GM18508 (cell line): ENCODE results near the gene SDHC.
"Not testable (repeated sequence)": the region's sequence is repeated elsewhere in the genome, so short reads cannot be mapped to it uniquely, and the experiment has no call there.

Experiments used
- ATAC-seq: cut with Tn5 transposase; IDR thresholded peaks from one replicate; pipeline ENCODE4 v1.9.1; 2021; ENCODE audit warnings: moderate number of reproducible peaks; ENCODE audit not compliant: insufficient read depth, unreplicated experiment

The SDHC gene

DNA sequence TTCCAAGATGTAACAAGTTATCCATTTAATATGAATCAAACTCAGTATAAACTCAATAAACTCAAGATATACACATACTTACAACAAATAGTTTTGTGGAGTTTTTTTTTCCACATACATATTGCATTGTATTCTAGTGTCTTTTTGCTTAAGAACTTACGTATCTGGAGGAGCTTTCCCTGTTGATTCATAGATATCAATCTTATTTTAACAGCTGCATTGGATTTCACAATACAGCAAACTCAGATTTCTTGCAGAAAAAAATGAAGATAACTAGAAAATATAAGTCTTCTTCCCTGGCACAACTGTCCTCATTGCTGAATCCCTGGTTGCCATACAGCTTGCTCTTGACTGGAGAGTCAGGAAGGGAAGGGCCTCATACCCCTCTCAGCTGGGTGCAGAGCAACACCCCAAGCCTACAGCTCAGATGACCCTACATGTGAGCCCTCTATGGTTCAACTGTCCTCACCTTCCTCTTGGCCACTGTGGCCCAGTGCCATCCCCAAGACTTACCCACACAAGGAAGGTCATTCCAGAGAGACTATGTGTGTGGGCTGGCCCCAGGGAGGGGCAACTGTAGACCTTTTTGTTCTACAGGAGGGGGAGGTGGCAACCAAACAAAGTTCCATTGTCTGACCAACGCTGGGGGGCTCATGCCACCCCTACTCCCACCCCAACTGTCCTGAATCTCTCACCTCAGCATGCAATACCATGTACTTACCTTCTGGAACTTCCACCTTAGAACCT, 6.1 kb upstream of the SDHC start:
- ATAC-seq: no peak

GRCh38 chr1:161309868-161310267, 4.3 kb upstream of the SDHC start, which contains the start of gene MPZ:
MPZ (minus strand) TSS chr1:161309968; CDS start chr1:161309905, 63 bp downstream.
- ATAC-seq: no peak

- no peak for ATAC-seq
These were observed 2.5 kb upstream of the SDHC start for GRCh38 chr1:161311595-161312181.

DNA sequence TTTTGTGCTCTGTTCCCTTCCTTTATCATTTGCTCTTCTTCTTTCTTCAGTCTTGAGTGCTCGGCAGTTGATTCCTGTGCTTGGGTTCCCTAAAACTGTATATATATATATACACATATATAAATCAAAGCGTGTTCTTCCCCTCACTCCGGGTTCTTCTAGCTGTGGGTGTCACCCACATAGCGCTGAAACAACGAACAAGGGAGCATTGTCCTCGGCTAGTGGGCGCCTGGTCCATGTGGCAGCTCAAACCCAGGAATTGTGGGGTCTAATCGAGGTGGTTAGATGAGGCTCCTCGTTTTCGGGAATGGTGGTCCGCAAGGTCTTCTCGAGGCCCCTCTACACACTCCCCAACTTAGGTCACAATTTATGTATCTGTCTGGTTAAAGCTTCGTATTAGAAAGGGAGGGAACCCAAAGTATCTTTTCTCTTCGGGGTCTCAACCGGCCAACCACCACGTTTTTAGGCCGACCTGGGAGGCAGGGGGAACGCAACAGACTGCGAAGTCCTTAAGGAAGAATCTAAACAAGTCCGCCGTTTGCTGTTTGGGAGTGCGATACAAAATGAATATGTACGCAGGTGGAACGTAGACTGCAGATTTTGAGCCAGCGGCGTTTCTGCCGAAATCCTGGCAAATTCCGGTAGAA, 504 bp upstream of the SDHC start:
- no peak for ATAC-seq

DNA sequence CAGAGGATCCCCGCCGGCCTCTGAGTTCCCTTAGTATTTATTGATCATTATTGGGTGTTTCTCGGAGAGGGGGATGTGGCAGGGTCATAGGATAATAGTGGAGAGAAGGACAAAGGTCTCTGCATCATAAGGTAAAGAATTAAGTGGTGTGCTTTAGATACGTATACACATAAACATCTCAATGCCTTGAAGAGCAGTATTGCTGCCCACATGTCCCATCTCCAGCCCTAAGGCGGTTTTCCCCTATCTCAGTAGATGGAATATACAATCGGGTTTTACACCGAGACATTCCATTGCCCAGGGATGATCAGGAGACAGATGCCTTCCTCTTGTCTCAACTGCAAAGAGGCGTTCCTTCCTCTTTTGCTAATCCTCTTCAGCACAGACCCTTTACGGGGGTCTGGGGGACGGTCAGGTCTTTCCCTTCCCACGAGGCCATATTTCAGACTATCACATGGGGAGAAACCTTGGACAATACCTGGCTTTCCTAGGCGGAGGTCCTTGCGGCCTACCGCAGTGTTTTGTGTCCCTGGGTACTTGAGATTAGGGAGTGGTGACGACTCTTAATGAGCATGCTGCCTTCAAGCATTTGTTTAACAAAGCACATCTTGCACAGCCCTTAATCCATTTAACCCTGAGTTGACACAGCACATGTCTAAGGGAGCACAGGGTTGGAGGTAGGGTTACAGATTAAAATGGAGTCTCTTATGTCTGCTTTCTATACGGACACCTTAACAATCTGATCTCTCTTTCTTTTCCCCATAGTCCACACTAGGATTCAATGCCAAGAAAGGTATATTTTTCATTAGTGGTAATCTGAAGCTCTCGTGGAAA, 1.9 kb downstream of the SDHC start:
- ATAC-seq: not testable (repeated sequence)

GRCh38 chr1:161324020-161324419, 9.8 kb downstream of the SDHC start:
- no peak for ATAC-seq

DNA sequence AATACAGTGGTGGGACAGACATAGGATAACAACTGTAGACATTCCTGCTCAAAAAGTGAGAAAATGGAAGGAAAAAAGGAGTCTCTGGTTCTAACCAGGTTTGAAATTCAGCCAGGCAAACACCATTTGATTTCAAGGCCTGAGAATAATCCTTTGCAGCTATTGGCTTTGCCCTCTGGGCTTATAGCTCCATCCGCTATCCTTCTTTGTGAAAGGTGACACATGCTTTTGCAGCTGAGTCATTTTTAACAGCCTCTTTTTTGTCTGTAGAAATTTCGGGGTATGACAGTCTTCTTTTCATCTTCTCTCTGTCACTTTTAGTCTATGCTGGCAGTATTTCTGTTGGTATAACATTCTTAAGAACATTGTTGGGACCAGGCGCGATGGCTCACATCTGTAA, 16.2 kb downstream of the SDHC start:
- ATAC-seq: no peak

DNA sequence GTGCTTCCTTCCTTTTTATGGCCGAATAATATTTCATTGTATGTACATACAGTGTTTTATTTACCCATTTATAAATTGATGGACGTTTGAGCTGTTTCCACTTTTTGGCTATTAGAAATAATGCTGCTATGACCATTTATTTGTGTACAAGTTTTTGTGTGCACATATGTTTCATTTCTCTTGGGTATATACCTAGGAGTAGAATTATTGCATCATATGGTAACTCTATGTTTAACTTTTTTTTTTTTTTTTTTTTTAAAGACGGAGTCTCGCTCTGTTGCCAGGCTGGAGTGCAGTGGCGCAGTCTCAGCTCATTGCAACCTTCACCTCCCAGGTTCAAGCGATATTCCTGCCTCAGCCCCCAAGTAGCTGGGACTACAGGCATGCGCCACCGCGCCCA, 19.0 kb downstream of the SDHC start:
- ATAC-seq: no peak

DNA sequence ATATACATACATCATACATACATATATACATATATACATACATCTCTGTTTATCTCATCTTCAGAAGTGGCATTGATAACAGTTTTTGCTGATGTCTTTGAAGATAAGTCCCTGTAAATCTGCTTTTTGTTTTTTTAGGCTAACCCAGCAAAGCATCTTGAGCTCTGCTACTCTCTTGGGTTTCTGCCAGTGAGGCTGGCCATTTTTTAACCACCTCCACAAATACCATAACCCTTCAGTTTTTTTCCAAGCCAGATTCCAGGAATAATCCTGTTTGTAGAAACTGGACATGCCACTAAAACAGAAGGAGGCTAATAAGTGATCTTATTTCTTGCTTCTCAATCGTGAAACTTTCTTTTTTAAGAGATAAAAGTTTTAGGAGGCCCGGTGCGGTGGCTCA, 21.6 kb downstream of the SDHC start:
- ATAC-seq: no peak

- no peak for ATAC-seq
These were observed 28.0 kb downstream of the SDHC start for GRCh38 chr1:161342177-161342576.

DNA sequence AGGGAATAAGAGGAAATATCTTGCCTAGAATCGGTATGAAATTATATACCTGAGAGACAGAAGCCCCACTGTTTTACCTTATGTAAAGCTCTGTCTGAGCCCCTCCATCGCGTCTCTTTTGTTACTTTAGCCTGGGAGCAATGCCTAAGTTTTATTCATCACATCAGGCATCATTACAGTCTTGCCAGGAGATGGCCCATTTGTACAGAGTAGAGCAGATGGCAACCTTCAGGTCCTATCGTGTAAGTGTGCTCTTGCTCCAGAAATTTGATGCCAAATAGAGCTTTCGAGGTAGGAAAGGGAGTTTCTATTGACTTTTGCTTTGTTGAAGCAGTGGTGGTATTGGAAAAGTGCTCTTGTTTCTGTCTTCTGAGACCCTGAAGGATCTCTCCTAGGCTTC, 28.6 kb downstream of the SDHC start:
- no peak for ATAC-seq

DNA sequence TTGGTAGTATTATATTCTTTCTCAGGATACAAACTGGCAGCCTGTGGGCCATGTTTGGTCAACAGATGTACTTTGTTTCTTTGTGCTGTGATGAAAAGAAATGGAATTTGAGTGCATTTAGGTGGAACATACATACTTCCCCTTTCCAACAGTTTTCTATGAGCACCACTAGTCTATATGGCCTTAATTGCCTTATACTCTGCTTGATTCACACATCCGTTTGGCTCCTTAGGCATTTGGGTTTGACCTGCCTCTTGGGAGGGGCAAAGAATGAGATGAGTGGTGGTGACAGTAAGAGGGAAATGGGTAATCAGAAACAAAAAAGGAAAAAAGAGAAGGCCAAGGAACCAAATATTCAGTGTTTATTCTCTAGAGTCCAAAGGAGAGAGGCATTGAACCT, 36.5 kb downstream of the SDHC start:
- ATAC-seq: no peak

GRCh38 chr1:161351482-161351881, 37.3 kb downstream of the SDHC start:
- no peak for ATAC-seq

GRCh38 chr1:161357073-161357472, 42.9 kb downstream of the SDHC start:
- no peak for ATAC-seq

DNA sequence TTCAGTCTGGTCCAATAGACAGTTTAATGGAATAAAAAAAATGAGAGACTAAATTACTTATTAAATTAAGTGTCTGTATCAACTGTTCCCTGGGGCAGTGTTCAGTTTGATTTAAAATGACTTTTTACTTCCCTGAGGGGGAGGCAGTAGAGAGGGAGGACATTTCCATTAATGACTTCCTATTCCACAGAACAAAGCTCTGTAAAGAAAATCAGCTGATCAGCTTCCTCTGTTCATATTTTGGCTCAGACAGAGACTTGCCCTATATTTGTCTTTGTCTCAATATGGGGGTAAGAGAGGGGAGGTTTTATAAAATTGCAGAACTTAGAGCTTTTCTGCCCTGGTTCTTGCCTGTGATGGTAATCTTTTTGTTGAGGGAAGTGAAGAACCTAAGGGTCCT, 45.1 kb downstream of the SDHC start:
- ATAC-seq: no peak

- ATAC-seq: no peak
These were observed 50.2 kb downstream of the SDHC start for GRCh38 chr1:161364332-161364731.

- ATAC-seq: no peak
These were observed 51.0 kb downstream of the SDHC start for GRCh38 chr1:161365207-161365606.

DNA sequence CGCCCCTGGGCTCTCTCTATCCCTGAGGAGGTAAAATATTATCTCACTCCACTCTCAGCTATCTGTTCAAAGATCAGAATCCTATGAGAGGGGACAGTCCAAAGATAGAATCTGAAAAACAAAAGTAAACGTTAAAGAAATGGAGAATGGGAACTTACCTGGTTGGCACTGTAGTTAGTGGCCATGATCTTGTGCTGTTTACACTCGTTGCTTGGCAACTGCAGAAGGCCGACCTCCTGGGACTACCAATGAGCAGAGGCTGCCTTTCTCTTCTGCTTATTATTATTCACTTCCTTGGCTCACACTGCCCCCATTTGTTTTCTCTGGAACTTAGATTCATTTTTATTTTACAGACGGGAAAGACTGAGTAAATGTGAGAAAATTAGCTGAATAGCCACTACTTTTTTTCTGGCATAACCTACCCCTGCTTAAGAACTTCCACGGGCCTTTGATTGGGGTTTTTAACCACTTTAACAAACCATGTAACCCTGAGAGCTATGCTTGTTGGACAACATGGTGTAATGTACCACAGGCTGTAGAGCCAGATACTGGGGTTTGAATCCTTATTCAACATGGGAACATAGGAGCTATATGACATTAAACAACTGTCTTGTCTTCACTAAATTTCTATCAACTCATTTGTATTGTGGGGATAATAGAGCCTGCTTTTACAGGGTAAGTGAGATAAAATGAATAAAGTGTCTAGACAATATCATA, 53.7 kb downstream of the SDHC start, which contains the start of gene CFAP126:
Gene CFAP126, minus strand, starts transcription at position 193 of the 717 bp plus-strand sequence. Its CDS starts 8 bp downstream, at position 185.
- ATAC-seq: no peak

GRCh38 chr1:161373442-161373841, 59.3 kb downstream of the SDHC start:
- no peak for ATAC-seq

DNA sequence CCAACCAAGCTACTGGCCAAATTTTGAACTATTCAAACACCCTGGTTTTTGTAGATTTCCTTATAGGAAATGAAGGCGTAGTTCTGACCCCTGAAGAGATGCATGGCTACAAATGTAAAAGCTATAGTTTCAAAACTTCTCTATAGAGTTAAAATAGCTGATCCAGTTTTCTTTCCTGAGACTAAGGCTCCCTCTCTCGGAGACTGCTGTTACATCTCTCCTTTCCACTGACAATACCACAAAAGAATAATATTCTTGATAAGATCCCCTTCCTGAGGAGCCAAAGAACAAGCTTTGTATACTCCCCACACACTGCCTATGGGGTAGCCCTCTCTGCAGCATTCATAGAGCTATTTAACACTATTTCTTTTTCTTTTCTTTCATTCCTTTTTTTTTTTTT, 60.2 kb downstream of the SDHC start:
- ATAC-seq: no peak
